ENCODE measurements around the gene HIPK4.

The HIPK4 gene

GRCh38 chr19:40365613-40366401 lies 24.2 kb downstream of the HIPK4 start:
- no peak for TF ChIP-seq CTCF (conservative IDR thresholded peaks at IDR 0.05; ENCODE audit: low read depth, low read length)
- peak; percentile 85 for DNase-seq (ENCODE audit: low read depth)
- peak overlapping the region; percentile 66 for H3K4me3 ChIP-seq (ENCODE audit: low read depth, low read length)

- DNase-seq (ENCODE audit: low read depth), result no peak
- peak overlapping the region; percentile 66 for H3K4me3 ChIP-seq (ENCODE audit: low read depth, low read length)
- TF ChIP-seq CTCF (conservative IDR thresholded peaks at IDR 0.05; ENCODE audit: low read depth, low read length), result no peak
Observed at GRCh38 chr19:40365010-40365409, 25.0 kb downstream of the HIPK4 start.

- DNase-seq (ENCODE audit: low read depth), result peak; percentile 60
- TF ChIP-seq CTCF (conservative IDR thresholded peaks at IDR 0.05; ENCODE audit: low read depth, low read length), result no peak
- H3K4me3 ChIP-seq (ENCODE audit: low read depth, low read length), result no peak overlapping the region
Observed at GRCh38 chr19:40363069-40363468, 26.9 kb downstream of the HIPK4 start.

GRCh38 chr19:40362160-40362559 lies 27.8 kb downstream of the HIPK4 start:
- no peak for DNase-seq (ENCODE audit: low read depth)
- no peak for TF ChIP-seq CTCF (conservative IDR thresholded peaks at IDR 0.05; ENCODE audit: low read depth, low read length)
- H3K4me3 ChIP-seq (ENCODE audit: low read depth, low read length), result no peak overlapping the region

GRCh38 chr19:40360708-40361241 lies 29.2 kb downstream of the HIPK4 start:
- no peak for DNase-seq (ENCODE audit: low read depth)
- H3K4me3 ChIP-seq (ENCODE audit: low read depth, low read length), result no peak overlapping the region
- TF ChIP-seq CTCF (conservative IDR thresholded peaks at IDR 0.05; ENCODE audit: low read depth, low read length), result no peak

GRCh38 chr19:40360020-40360707 lies 29.8 kb downstream of the HIPK4 start:
- no peak for DNase-seq (ENCODE audit: low read depth)
- TF ChIP-seq CTCF (conservative IDR thresholded peaks at IDR 0.05; ENCODE audit: low read depth, low read length), result no peak

More at GRCh38 chr19:40360020-40360707, 29.8 kb downstream of the HIPK4 start:
- no peak overlapping the region for H3K4me3 ChIP-seq (ENCODE audit: low read depth, low read length)

All from choroid plexus epithelial cell (primary cell).